Nephron progenitor cell (in vitro differentiated cells): ENCODE data around the gene CCDC80.

Source experiments
- DNase-seq: peaks from one replicate; pipeline ENCODE4 v3.0.0; 2021
- H3K27ac Mint-ChIP-seq: 2 replicates; pipeline ENCODE4 v1.8.0; 2021; ENCODE audit warnings: mild to moderate bottlenecking, moderate library complexity, mixed read lengths
- H3K27me3 Mint-ChIP-seq: 2 replicates; pipeline ENCODE4 v1.8.0; 2021; ENCODE audit warnings: mild to moderate bottlenecking, low read depth, mixed read lengths; ENCODE audit not compliant: poor library complexity
- H3K36me3 Mint-ChIP-seq: 2 replicates; pipeline ENCODE4 v1.8.0; 2021; ENCODE audit warnings: low read depth, mixed read lengths
- H3K4me1 Mint-ChIP-seq: 2 replicates; pipeline ENCODE4 v1.8.0; 2021; ENCODE audit warnings: mixed read lengths
- H3K4me3 Mint-ChIP-seq: 2 replicates; pipeline ENCODE4 v1.8.0; 2021; ENCODE audit warnings: mild to moderate bottlenecking, moderate library complexity, mixed read lengths
- H3K9me3 Mint-ChIP-seq: 2 replicates; pipeline ENCODE4 v1.8.0; 2021; ENCODE audit warnings: mild to moderate bottlenecking, moderate library complexity, mixed read lengths
- CTCF ChIP-seq: fragments of 200-600 bp; sonication (generic); IDR thresholded peaks from 2 replicates; pipeline ENCODE4 v1.5.0; 2021; ENCODE audit warnings: antibody characterized with exemption

CCDC80 gene

DNA sequence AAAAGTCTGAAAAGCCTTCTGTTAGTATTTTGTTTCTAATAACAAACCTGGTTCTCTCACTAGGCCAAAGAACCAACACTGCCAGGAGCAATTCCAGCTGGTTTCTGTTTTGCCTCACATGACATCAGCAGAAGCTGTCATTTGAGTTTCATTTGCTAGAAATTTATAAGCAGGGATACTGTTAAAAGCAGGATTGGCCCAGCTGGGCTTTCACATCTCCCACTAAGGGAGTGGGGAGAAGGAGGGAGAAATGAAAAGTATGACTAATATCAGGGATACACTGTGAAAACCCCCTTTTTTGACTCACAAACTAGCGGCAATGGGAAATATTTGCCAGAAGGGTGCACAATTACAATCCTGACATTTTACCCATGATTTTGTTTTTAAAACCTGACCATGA is 5.3 kb downstream of the CCDC80 start:
- Mint-ChIP-seq H3K27me3 (peaks cover 9% of the 10 kb centered on the region), H3K4me3 (peak overlapping the region; percentile 68), H3K4me1 (peaks cover 75% of the 10 kb centered on the region), H3K36me3 (no peaks in the 10 kb centered on the region), H3K27ac (no peak overlapping the region), H3K9me3 (peaks cover 32% of the 10 kb centered on the region)
- no peak for TF ChIP-seq CTCF
- DNase-seq = no peak

GRCh38 chr3:112634786-112635541 is 6.0 kb downstream of the CCDC80 start:
- Mint-ChIP-seq H3K27me3 (peaks cover 9% of the 10 kb centered on the region), H3K36me3 (no peaks in the 10 kb centered on the region), H3K27ac (no peak overlapping the region), H3K4me1 (peaks cover 77% of the 10 kb centered on the region), H3K9me3 (peaks cover 32% of the 10 kb centered on the region), H3K4me3 (peak overlapping the region; percentile 64)
- no peak for TF ChIP-seq CTCF
- no peak for DNase-seq

DNA sequence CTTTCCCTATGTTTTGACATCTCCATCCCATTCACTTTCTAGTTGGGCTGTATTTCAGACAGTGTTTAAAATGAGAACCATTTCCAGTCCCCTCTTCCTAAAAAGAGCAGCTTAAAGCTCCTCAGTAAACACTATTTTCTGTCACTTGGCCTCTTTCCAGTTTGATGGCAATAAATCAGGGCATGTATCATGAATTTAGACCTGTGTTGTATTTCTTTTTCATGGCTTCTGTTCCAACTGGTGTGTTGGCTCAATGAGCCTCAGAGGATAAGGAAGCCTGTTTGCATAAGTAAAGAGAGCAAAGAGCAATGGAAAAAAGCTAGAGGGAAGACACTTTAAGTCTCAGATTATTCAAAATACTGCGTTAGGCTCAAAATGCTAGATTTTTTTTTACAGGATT is 7.2 kb downstream of the CCDC80 start:
- peak overlapping the region; percentile 46 for H3K27ac Mint-ChIP-seq
- peaks cover 32% of the 10 kb centered on the region for H3K9me3 Mint-ChIP-seq
- no peak for TF ChIP-seq CTCF
- H3K4me3 Mint-ChIP-seq = peak overlapping the region; percentile 10
- peaks cover 84% of the 10 kb centered on the region for H3K4me1 Mint-ChIP-seq
- DNase-seq = no peak
- H3K36me3 Mint-ChIP-seq = peaks cover 8% of the 10 kb centered on the region
- peaks cover 3% of the 10 kb centered on the region for H3K27me3 Mint-ChIP-seq

- H3K36me3 Mint-ChIP-seq = peaks cover 13% of the 10 kb centered on the region
- DNase-seq = no peak
- H3K9me3 Mint-ChIP-seq = peaks cover 30% of the 10 kb centered on the region
- H3K27ac Mint-ChIP-seq = peak overlapping the region; percentile 46
- H3K27me3 Mint-ChIP-seq = peaks cover 3% of the 10 kb centered on the region
- no peak for TF ChIP-seq CTCF
- peaks cover 87% of the 10 kb centered on the region for H3K4me1 Mint-ChIP-seq
- H3K4me3 Mint-ChIP-seq = peak overlapping the region; percentile 10
Measured at GRCh38 chr3:112633191-112633590, 7.8 kb downstream of the CCDC80 start.

DNA sequence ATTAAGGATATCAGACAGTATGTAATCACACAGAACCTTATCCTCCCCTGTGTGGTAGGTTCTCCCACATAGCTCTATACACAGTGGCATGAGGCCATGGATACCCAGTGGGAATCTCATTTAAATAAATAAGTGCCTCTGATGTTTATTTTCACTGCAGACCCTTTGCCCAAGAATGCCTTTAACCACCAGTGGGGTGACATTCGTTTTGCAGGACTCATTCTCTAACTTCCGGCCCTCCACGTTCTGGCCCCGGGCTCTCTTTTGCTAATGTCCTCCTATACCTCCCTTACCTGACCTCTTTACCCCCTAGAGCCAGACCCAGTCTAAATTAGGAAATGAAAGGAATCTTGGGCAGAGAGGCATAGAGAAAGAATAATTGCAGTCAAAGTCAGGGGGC is 8.3 kb downstream of the CCDC80 start:
- H3K36me3 Mint-ChIP-seq = peaks cover 17% of the 10 kb centered on the region
- peaks cover 3% of the 10 kb centered on the region for H3K27me3 Mint-ChIP-seq
- H3K27ac Mint-ChIP-seq = no peak overlapping the region
- DNase-seq = no peak
- no peak overlapping the region for H3K4me3 Mint-ChIP-seq
- H3K9me3 Mint-ChIP-seq = peaks cover 24% of the 10 kb centered on the region
- no peak for TF ChIP-seq CTCF
- H3K4me1 Mint-ChIP-seq = peaks cover 87% of the 10 kb centered on the region

DNA sequence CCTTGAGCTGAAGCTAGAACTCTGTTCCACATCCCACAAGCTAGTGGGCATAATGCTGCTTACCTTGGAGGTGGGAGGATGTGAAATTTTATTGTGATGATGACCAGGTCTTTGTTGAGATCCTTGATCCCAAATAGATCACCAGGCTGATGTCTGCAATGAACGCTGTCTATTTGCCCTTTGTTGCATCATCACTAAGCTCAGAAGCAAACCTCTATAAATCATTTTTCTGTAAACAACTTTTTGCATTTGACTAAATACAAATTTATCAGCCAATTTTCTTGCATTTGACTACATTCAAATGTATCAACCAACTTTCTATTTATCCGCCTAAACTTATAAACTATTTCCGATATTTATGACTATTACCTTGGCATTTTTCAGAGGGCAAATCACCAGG is 9.7 kb downstream of the CCDC80 start:
- peaks cover 86% of the 10 kb centered on the region for H3K4me1 Mint-ChIP-seq
- peaks cover 10% of the 10 kb centered on the region for H3K9me3 Mint-ChIP-seq
- no peak for TF ChIP-seq CTCF
- H3K36me3 Mint-ChIP-seq = peaks cover 19% of the 10 kb centered on the region
- H3K27me3 Mint-ChIP-seq = peaks cover 3% of the 10 kb centered on the region
- DNase-seq = no peak
- no peak overlapping the region for H3K4me3 Mint-ChIP-seq
- no peak overlapping the region for H3K27ac Mint-ChIP-seq
